IMR-90 (cell line): ENCODE results near the gene ELF5.

Source experiments
- MXI1 ChIP-seq: IDR thresholded peaks from 2 replicates; pipeline ENCODE4 v1.6.1; 2012; ENCODE audit warnings: low read depth, mild to moderate bottlenecking, low read length, moderate library complexity, borderline replicate concordance
- POLR2A ChIP-seq: IDR thresholded peaks from 2 replicates; pipeline ENCODE4 v1.6.1; 2012; ENCODE audit warnings: mild to moderate bottlenecking, low read depth, low read length
- RAD21 ChIP-seq: IDR thresholded peaks from 2 replicates; pipeline ENCODE4 v1.6.1; 2012; ENCODE audit warnings: low read length, improper control_type of control experiment
- TF ChIP-seq, protein P1 (sequence below): conservative IDR thresholded peaks from 2 replicates; pipeline ENCODE4 v1.5.1; 2012; ENCODE audit warnings: mild to moderate bottlenecking, low read depth, low read length, improper control_type of control experiment
- TF ChIP-seq, protein P2 (sequence below): fragments of 150-350 bp; IDR thresholded peaks from 2 replicates; pipeline ENCODE4 v1.6.1; 2017; ENCODE audit warnings: mild to moderate bottlenecking, antibody characterized with exemption, low read length, low read depth

DNA sequence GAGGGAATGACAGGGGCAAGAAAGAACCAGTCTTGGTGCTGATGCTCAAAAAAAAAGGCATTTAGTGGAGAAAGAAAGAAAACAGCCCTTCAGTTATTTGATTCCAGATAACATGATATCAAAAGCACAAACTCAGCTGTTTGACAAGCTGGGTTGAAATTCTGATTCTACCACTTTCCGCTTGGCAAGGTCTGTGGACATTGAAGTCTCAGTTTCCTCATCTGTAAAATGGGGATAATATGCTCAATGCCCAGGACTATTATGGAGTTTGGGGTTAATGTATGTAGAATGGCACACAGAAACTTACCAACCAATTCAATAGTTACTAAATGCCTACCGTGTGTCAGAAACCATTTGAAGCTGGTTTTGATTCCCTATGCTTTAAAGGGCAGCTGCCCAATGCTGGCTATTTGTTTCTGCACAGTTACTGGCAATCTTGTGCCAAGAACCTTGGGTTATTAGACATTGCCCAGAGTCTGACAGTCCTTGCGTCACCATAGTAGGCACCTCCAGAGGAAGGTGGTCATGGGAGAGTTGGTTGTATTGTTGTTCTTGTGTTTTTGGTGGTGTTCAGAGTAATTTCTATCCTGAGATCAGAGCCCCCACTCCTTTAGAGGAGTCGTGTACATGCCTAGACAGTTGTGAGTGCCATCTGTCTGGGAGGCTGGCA is 19.5 kb downstream of the ELF5 start:
- TF ChIP-seq POLR2A (no peak), RAD21 (no peak), MXI1 (no peak)
- TF ChIP-seq, protein P1, sequence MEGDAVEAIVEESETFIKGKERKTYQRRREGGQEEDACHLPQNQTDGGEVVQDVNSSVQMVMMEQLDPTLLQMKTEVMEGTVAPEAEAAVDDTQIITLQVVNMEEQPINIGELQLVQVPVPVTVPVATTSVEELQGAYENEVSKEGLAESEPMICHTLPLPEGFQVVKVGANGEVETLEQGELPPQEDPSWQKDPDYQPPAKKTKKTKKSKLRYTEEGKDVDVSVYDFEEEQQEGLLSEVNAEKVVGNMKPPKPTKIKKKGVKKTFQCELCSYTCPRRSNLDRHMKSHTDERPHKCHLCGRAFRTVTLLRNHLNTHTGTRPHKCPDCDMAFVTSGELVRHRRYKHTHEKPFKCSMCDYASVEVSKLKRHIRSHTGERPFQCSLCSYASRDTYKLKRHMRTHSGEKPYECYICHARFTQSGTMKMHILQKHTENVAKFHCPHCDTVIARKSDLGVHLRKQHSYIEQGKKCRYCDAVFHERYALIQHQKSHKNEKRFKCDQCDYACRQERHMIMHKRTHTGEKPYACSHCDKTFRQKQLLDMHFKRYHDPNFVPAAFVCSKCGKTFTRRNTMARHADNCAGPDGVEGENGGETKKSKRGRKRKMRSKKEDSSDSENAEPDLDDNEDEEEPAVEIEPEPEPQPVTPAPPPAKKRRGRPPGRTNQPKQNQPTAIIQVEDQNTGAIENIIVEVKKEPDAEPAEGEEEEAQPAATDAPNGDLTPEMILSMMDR, result no peak
- TF ChIP-seq, protein P2, sequence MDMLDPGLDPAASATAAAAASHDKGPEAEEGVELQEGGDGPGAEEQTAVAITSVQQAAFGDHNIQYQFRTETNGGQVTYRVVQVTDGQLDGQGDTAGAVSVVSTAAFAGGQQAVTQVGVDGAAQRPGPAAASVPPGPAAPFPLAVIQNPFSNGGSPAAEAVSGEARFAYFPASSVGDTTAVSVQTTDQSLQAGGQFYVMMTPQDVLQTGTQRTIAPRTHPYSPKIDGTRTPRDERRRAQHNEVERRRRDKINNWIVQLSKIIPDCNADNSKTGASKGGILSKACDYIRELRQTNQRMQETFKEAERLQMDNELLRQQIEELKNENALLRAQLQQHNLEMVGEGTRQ, result no peak
